Bronchial epithelial cell (primary cell): Measurements from ENCODE around the gene ICAM5. TPM values are rescaled to one million over a fixed set of nuclear protein-coding genes. Genes with fewer than 3 reads are reported as not detected.

Experiments
- DNase-seq: peaks from one replicate; pipeline ENCODE4 v3.0.0-alpha.2; 2010; ENCODE audit warnings: low read depth
- FAIRE-seq: peaks from 2 replicates; lab custom pipeline; 2011; peaks lifted over from hg19 to GRCh38; lab: Jason Lieb, UNC
- H3K27me3 ChIP-seq: 2 replicates; pipeline ENCODE4 v1.5.1; 2011; ENCODE audit warnings: low read length; ENCODE audit not compliant: control insufficient read depth, insufficient read depth
- H3K36me3 ChIP-seq: 2 replicates; pipeline ENCODE4 v1.5.1; 2011; ENCODE audit warnings: low read length; ENCODE audit not compliant: control insufficient read depth, insufficient read depth
- H3K4me3 ChIP-seq: 2 replicates; pipeline ENCODE4 v1.5.1; 2011; ENCODE audit warnings: mild to moderate bottlenecking, low read depth, low read length, control low read depth
- total RNA-seq: library from RNA; depleted of rRNA; stranded (reverse); fragments of >200 nt; gene quantifications from 2 replicates; pipeline ENCODE4 v1.2.1, GENCODE V29; 2014
- TF ChIP-seq, protein P1 (sequence below): IDR thresholded peaks from 2 replicates; pipeline ENCODE4 v1.5.1; 2011; ENCODE audit warnings: mild to moderate bottlenecking, moderate library complexity, low read length, control low read depth, inconsistent platforms; ENCODE audit not compliant: insufficient read depth, severe bottlenecking

Gene ICAM5
- total RNA-seq, 1 donor from 2014 or later, result 3.9 TPM

DNA sequence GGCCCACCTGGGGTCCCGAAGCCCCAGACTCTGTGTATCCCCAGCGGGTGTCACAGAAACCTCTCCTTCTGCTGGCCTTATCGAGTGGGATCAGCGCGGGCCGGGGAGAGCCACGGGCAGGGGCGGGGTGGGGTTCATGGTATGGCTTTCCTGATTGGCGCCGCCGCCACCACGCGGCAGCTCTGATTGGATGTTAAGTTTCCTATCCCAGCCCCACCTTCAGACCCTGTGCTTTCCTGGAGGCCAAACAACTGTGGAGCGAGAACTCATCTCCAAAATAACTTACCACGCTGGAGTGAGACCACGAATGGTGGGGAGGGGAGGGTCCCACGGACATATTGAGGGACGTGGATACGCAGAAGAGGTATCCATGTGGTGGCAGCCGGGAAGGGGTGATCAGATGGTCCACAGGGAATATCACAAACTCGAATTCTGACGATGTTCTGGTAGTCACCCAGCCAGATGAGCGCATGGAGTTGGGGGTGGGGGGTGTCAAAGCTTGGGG lies 1.0 kb upstream of the ICAM5 start:
- H3K27me3 ChIP-seq, result no peaks in the 10 kb centered on the region
- H3K36me3 ChIP-seq, result peaks cover 13% of the 10 kb centered on the region
- DNase-seq, result peak; percentile 59
- TF ChIP-seq, protein P1, sequence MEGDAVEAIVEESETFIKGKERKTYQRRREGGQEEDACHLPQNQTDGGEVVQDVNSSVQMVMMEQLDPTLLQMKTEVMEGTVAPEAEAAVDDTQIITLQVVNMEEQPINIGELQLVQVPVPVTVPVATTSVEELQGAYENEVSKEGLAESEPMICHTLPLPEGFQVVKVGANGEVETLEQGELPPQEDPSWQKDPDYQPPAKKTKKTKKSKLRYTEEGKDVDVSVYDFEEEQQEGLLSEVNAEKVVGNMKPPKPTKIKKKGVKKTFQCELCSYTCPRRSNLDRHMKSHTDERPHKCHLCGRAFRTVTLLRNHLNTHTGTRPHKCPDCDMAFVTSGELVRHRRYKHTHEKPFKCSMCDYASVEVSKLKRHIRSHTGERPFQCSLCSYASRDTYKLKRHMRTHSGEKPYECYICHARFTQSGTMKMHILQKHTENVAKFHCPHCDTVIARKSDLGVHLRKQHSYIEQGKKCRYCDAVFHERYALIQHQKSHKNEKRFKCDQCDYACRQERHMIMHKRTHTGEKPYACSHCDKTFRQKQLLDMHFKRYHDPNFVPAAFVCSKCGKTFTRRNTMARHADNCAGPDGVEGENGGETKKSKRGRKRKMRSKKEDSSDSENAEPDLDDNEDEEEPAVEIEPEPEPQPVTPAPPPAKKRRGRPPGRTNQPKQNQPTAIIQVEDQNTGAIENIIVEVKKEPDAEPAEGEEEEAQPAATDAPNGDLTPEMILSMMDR, result no peak
- no peak for FAIRE-seq
- peak overlapping the region; percentile 67 for H3K4me3 ChIP-seq

DNA sequence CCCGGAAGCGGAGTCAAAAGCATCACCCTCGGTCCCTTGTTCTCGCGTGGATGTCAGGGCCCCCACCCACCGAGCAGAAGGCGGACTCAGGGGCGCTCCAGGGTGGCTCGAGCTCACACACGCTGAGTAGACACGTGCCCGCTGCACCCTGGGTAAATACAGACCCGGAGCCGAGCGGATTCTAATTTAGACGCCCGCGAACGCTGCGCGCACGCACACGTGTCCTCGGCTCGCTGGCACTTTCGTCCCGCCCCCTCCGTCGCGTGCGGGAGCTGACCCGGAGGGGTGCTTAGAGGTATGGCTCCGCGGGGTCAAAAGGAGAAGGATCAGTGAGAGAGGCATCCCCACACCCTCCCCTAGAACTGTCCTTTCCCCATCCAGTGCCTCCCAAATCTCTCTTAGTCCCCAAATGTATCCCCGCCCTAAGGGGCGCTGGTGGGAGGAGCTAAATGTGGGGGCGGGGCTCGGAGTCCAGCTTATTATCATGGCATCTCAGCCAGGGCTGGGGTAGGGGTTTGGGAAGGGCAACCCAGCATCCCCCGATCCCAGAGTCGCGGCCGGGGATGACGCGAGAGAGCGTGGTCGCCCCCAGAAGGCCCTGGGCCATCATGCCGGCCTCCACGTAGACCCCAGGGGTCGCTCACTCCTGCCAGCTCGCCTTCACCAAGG lies 451 bp upstream of the ICAM5 start:
- no peaks in the 10 kb centered on the region for H3K27me3 ChIP-seq
- H3K36me3 ChIP-seq, result peaks cover 16% of the 10 kb centered on the region
- peak; percentile 41 for DNase-seq
- TF ChIP-seq, protein P1, result no peak
- FAIRE-seq, result no peak
- H3K4me3 ChIP-seq, result peak overlapping the region; percentile 67

- FAIRE-seq (no peak), DNase-seq (no peak)
- TF ChIP-seq, protein P1, result no peak
- Histone ChIP-seq H3K36me3 (peaks cover 14% of the 10 kb centered on the region), H3K27me3 (no peaks in the 10 kb centered on the region), H3K4me3 (peak overlapping the region; percentile 67)
Measured at GRCh38 chr19:10290357-10290875, 664 bp downstream of the ICAM5 start.

DNA sequence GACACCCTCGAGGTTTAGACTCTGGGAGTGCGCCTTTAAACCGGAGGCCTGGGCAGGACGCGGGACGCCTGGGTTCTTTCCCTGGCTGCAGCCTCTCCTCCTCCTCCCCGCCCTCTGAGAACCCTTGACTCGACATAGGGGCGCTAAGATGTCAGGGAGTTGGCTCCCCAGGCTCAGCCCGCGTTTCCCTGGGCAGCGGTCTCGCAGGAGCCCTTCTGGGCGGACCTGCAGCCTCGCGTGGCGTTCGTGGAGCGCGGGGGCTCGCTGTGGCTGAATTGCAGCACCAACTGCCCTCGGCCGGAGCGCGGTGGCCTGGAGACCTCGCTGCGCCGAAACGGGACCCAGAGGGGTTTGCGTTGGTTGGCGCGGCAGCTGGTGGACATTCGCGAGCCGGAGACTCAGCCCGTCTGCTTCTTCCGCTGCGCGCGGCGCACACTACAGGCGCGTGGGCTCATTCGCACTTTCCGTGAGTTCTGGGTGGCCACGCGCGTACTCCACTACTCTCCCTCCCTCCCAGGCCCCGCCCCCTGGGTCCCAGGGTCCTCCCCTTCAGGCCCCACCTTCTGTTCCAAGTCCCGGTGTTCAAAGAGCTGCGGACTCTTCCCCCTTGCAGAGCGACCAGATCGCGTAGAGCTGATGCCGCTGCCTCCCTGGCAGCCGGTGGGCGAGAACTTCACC lies 1.3 kb downstream of the ICAM5 start:
- H3K4me3 ChIP-seq, result peak overlapping the region; percentile 67
- no peaks in the 10 kb centered on the region for H3K27me3 ChIP-seq
- DNase-seq (peak; percentile 36), FAIRE-seq (no peak)
- peaks cover 14% of the 10 kb centered on the region for H3K36me3 ChIP-seq
- TF ChIP-seq, protein P1, result no peak

- H3K27me3 ChIP-seq, result no peaks in the 10 kb centered on the region
- DNase-seq (no peak), FAIRE-seq (no peak)
- TF ChIP-seq, protein P1, result no peak
- H3K36me3 ChIP-seq, result peaks cover 14% of the 10 kb centered on the region
- H3K4me3 ChIP-seq, result peak overlapping the region; percentile 67
Measured at GRCh38 chr19:10291554-10292205, 1.9 kb downstream of the ICAM5 start.
